Spleen (tissue), 11 donors: ENCODE data around the gene RTKN. TPM values are rescaled to one million over a fixed set of nuclear protein-coding genes. Genes with fewer than 3 reads are reported as not detected.

Source experiments
- DNase-seq: peaks from one replicate; pipeline ENCODE4 v3.0.0-alpha.2; 2020
- H3K27ac ChIP-seq, 8 donors: fragments of 200-600 bp; sonication (generic) in 7 of 8; 1 replicate in 4 of 8; 2 replicates in 4 of 8; pipeline versions ENCODE4 v1.5.0 to v1.8.0; 2016 to 2021; ENCODE audit warnings: inconsistent platforms in 4 of 8, mild to moderate bottlenecking in 4 of 8, moderate library complexity in 1 of 8
- H3K27me3 ChIP-seq, 7 donors: fragments of 200-600 bp; sonication (generic) in 6 of 7; replicated peaks in 1 of 7; 1 replicate in 4 of 7; 2 replicates in 3 of 7; pipeline versions ENCODE4 v1.5.0 to v1.8.0; 2016 to 2021; ENCODE audit warnings: inconsistent platforms in 3 of 7, mild to moderate bottlenecking in 1 of 7
- H3K36me3 ChIP-seq, 6 donors: fragments of 200-600 bp; sonication (generic) in 5 of 6; 1 replicate in 4 of 6; 2 replicates in 2 of 6; pipeline versions ENCODE4 v1.5.0 to v1.8.0; 2016 to 2021; ENCODE audit warnings: inconsistent platforms in 2 of 6
- H3K4me1 ChIP-seq, 6 donors: fragments of 200-600 bp; sonication (generic) in 5 of 6; 1 replicate in 3 of 6; 2 replicates in 3 of 6; pipeline versions ENCODE4 v1.5.0 to v1.8.0; 2016 to 2021; ENCODE audit warnings: inconsistent platforms in 3 of 6
- H3K4me3 ChIP-seq, 8 donors: fragments of 200-600 bp; sonication (generic) in 7 of 8; 1 replicate in 4 of 8; 2 replicates in 4 of 8; pipeline versions ENCODE4 v1.5.0 to v1.8.0; 2016 to 2021; ENCODE audit warnings: inconsistent platforms in 4 of 8, mild to moderate bottlenecking in 4 of 8, moderate library complexity in 2 of 8
- H3K9me3 ChIP-seq, 8 donors: fragments of 200-600 bp; sonication (generic) in 7 of 8; 1 replicate in 4 of 8; 2 replicates in 4 of 8; pipeline versions ENCODE4 v1.5.0 to v1.8.0; 2016 to 2021; ENCODE audit warnings: inconsistent platforms in 4 of 8
- POLR2A ChIP-seq, 3 donors: fragments of 450-650 bp; IDR thresholded peaks; one replicate each; pipeline ENCODE4 v1.5.1; 2017; ENCODE audit warnings: antibody characterized with exemption in 3 of 3, mild to moderate bottlenecking in 1 of 3
- POLR2AphosphoS5 ChIP-seq, 3 donors: sonication (generic); formaldehyde crosslinking; IDR thresholded peaks; one replicate each; pipeline ENCODE4 v1.5.1; 2017; ENCODE audit warnings: antibody characterized with exemption in 3 of 3
- WGBS, 5 donors: extraction: QIAGEN DNeasy Blood & Tissue Kit in 3 of 5; methylation state at CpG; one replicate each; pipeline versions ENCODE4 v1.1.5 to v1.1.7; 2013 to 2018; 5-methylcytosine and 5-hydroxymethylcytosine counted together
- intact Hi-C: fragments of 100-400 bp; cut with DNase I; formaldehyde crosslinking; loops from one replicate; pipeline ENCODE4 v1.15.0; 2023; ENCODE audit warnings: low total_unique reads
- polyA plus RNA-seq, 3 donors: library from polyadenylated mRNA; stranded (reverse); fragments of 200-250 nt; gene quantifications; one replicate each; pipeline ENCODE4 v1.2.1, GENCODE V29; 2013
- total RNA-seq, 7 donors: library from RNA; depleted of rRNA in 3 of 7; stranded (reverse); fragments of >200 nt in 3 of 7; fragmentation: NEBNext Ultra II Directional in 4 of 7; extraction: Animal tissue kit (Norgen Biotek cat#: 25700) in 4 of 7; gene quantifications; one replicate each; pipeline versions ENCODE4 v1.1.0 to v1.2.1, GENCODE V29; 2016 to 2021
- TF ChIP-seq, protein P1 (sequence below), 11 experiments: fragments of 200-600 bp in 7 of 11; fragments of 450-650 bp in 4 of 11; sonication (generic) in 4 of 11; IDR thresholded peaks in 8 of 11; conservative IDR thresholded peaks in 3 of 11; 1 replicate in 7 of 11; 2 replicates in 4 of 11; pipeline versions ENCODE4 v1.4.0 to v1.8.0; 2016 to 2021; ENCODE audit warnings: antibody characterized with exemption in 11 of 11, inconsistent platforms in 4 of 11, mild to moderate bottlenecking in 1 of 11
- donor health status: healthy with polysubstance abuse.
- donor health status: DM: no; HTN: no; CAD: no; lungs with moderate emphysema.
- donor health status: DM: no; HTN: no; CAD: no.
- donor health status: Bipolar disorder and iron deficiency.
- donor health status: healthy.
- donor health status: DM: no; HTN: no; CAD: no.
- donor health status: DM: yes; HTN: yes; CAD: no.

Gene RTKN
- total and polyA plus RNA-seq, 10 donors = 3.2 to 11.1 (median 7.1) TPM

DNA sequence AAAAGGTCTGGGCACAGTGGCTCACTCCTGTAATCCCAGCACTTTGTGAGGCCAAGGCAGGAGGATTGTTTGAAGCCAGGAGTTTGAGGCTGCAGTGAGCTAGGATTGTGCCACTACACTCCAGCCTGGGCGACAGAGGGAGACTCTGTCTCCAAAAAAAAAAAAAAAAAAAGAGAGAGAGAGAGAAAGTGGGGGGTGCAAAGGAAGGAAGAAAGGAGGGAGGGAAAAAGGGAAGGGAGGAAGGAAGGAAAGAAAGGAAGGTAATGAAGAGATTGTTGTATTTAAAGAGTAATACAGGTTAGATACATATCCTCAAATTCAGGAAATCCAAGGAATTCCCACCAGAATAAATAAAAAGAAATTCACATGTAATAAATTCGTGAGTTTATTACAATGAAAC, 39.8 kb downstream of the RTKN start:
- 65 to 87% (median 84%) methylated on average over 2 of the region's 2 CpGs for WGBS, 5 donors
- no peaks in the 10 kb centered on the region for H3K9me3 ChIP-seq
- no peaks in the 10 kb centered on the region for H3K4me1 ChIP-seq
- DNase-seq = no peak
- H3K36me3 ChIP-seq = no peaks in the 10 kb centered on the region
- H3K27ac ChIP-seq = no peak overlapping the region
- no peaks in the 10 kb centered on the region for H3K27me3 ChIP-seq
- intact Hi-C loops = no loop called here
- TF ChIP-seq, protein P1, sequence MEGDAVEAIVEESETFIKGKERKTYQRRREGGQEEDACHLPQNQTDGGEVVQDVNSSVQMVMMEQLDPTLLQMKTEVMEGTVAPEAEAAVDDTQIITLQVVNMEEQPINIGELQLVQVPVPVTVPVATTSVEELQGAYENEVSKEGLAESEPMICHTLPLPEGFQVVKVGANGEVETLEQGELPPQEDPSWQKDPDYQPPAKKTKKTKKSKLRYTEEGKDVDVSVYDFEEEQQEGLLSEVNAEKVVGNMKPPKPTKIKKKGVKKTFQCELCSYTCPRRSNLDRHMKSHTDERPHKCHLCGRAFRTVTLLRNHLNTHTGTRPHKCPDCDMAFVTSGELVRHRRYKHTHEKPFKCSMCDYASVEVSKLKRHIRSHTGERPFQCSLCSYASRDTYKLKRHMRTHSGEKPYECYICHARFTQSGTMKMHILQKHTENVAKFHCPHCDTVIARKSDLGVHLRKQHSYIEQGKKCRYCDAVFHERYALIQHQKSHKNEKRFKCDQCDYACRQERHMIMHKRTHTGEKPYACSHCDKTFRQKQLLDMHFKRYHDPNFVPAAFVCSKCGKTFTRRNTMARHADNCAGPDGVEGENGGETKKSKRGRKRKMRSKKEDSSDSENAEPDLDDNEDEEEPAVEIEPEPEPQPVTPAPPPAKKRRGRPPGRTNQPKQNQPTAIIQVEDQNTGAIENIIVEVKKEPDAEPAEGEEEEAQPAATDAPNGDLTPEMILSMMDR (IDR thresholded peaks at IDR 0.05 in 8 of 11, conservative IDR thresholded peaks at IDR 0.05 in 3 of 11) = no peak
- TF ChIP-seq POLR2A (IDR thresholded peaks at IDR 0.05) (no peak), POLR2AphosphoS5 (IDR thresholded peaks at IDR 0.05) (no peak)
- no peak overlapping the region for H3K4me3 ChIP-seq

DNA sequence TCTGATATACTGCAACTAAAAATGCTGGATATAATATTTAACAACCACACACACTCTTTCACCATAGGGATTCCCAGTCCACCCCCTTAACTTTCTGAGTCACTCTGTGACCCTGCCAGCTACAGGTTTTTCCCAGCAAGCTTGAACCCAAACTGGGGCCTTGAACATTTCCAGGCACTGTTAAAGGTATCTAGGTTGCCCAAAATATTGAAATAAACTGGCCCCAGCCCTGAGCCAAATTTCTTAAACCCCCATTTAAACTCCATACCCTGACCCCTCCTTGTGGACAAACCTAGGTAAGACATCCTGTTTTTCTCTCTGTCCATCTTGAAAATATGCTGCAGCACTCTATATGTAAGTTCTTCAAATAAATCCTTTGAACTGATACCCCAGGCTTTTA, 42.0 kb downstream of the RTKN start:
- no peak for DNase-seq
- Histone ChIP-seq H3K36me3 (no peaks in the 10 kb centered on the region), H3K27me3 (no peaks in the 10 kb centered on the region), H3K9me3 (no peaks in the 10 kb centered on the region), H3K4me3 (no peak overlapping the region), H3K4me1 (no peaks in the 10 kb centered on the region), H3K27ac (no peak overlapping the region)
- intact Hi-C loops = no loop called here
- no peak for TF ChIP-seq POLR2AphosphoS5 (IDR thresholded peaks at IDR 0.05)
- TF ChIP-seq, protein P1 (IDR thresholded peaks at IDR 0.05 in 8 of 11, conservative IDR thresholded peaks at IDR 0.05 in 3 of 11) = peak in 9 of 11 experiments; percentile 15 to 61 (median 42)

DNA sequence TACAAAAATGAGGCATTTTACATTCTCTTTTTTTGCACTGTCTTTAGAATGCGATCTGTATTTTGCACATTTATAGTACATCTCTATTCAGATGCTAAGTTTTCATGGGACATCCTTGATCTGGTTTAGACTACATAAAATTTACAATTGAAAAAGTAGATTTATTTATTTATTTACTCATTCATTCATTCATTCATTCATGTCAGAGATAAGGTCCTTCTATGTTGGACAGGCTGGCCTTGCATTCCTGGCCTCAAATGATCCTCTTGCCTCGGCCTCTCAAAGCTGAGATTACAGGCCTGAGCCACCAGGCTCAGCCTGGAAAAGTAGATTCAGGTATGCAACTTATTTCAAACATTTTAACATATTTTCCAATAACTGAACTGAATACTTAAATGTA, 45.6 kb downstream of the RTKN start:
- TF ChIP-seq POLR2AphosphoS5 (IDR thresholded peaks at IDR 0.05) = no peak
- TF ChIP-seq, protein P1 (IDR thresholded peaks at IDR 0.05 in 8 of 11, conservative IDR thresholded peaks at IDR 0.05 in 3 of 11) = no peak
- TF ChIP-seq POLR2A (IDR thresholded peaks at IDR 0.05) = no peak
- H3K27ac ChIP-seq = no peak overlapping the region
- no peaks in the 10 kb centered on the region for H3K27me3 ChIP-seq
- no peak for DNase-seq
- H3K4me1 ChIP-seq = peaks cover under 1 to 8% (median 3%) of the 10 kb centered on the region in 6 donors
- H3K4me3 ChIP-seq = no peak overlapping the region
- H3K9me3 ChIP-seq = no peaks in the 10 kb centered on the region
- no peaks in the 10 kb centered on the region for H3K36me3 ChIP-seq
- intact Hi-C loops = no loop called here
- WGBS, 5 donors = 87 to 98% (median 93%) methylated on average over 2 of the region's 2 CpGs

DNA sequence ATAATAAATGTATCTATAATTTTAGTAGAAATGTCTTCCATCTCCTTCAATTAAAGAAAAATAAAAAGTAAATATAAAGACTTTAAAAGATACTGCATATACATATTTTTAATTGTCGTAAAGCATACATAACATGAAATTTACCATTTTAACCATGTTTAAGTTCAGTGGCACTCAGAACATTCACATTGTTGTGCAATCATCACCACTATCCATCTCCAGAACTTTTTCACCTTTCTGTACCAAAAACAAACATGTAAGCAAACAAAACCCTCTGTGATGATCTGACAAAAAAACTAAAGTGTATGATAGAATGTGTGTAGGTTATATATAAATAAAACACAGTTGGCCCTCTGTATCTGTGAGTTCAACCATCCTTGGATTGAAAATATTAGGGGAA, 48.2 kb downstream of the RTKN start:
- H3K4me1 ChIP-seq = peaks cover 15 to 34% (median 27%) of the 10 kb centered on the region in 6 donors
- H3K27ac ChIP-seq = no peak overlapping the region
- H3K4me3 ChIP-seq = no peak overlapping the region
- no peaks in the 10 kb centered on the region for H3K27me3 ChIP-seq
- 91 to 100% (median 95%) methylated on average over 1 of the region's 1 CpG for WGBS, 5 donors
- H3K36me3 ChIP-seq = no peaks in the 10 kb centered on the region
- no peak for TF ChIP-seq POLR2AphosphoS5 (IDR thresholded peaks at IDR 0.05)
- TF ChIP-seq, protein P1 (IDR thresholded peaks at IDR 0.05 in 8 of 11, conservative IDR thresholded peaks at IDR 0.05 in 3 of 11) = no peak
- TF ChIP-seq POLR2A (IDR thresholded peaks at IDR 0.05) = no peak
- intact Hi-C loops = no loop called here
- no peak for DNase-seq
- no peaks in the 10 kb centered on the region for H3K9me3 ChIP-seq
